PC-9 (cell line): ENCODE results near the gene SMCO2.

Source experiments
- EZH2 ChIP-seq: fragments of 200-600 bp; sonication (generic); IDR thresholded peaks from 2 replicates; pipeline ENCODE4 v1.8.0; 2017; ENCODE audit warnings: antibody characterized with exemption, low read depth
- TF ChIP-seq, protein P1 (sequence below): fragments of 200-600 bp; sonication (generic); conservative IDR thresholded peaks from 2 replicates; pipeline ENCODE4 v1.6.1; 2017; ENCODE audit warnings: mixed run types, antibody characterized with exemption, mild to moderate bottlenecking, moderate library complexity

- no peak for TF ChIP-seq EZH2
- TF ChIP-seq, protein P1, sequence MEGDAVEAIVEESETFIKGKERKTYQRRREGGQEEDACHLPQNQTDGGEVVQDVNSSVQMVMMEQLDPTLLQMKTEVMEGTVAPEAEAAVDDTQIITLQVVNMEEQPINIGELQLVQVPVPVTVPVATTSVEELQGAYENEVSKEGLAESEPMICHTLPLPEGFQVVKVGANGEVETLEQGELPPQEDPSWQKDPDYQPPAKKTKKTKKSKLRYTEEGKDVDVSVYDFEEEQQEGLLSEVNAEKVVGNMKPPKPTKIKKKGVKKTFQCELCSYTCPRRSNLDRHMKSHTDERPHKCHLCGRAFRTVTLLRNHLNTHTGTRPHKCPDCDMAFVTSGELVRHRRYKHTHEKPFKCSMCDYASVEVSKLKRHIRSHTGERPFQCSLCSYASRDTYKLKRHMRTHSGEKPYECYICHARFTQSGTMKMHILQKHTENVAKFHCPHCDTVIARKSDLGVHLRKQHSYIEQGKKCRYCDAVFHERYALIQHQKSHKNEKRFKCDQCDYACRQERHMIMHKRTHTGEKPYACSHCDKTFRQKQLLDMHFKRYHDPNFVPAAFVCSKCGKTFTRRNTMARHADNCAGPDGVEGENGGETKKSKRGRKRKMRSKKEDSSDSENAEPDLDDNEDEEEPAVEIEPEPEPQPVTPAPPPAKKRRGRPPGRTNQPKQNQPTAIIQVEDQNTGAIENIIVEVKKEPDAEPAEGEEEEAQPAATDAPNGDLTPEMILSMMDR: no peak
Measured at GRCh38 chr12:27491226-27491625, 44.7 kb downstream of the SMCO2 start.
